ENCODE data around the gene PCBP3.
A peak's percentile ranks its signal among the peaks of the same experiment; 100 is the strongest.
"Not testable (repeated sequence)": the region's sequence is repeated elsewhere in the genome, so short reads cannot be mapped to it uniquely, and the experiment has no call there.

PCBP3 gene

DNA sequence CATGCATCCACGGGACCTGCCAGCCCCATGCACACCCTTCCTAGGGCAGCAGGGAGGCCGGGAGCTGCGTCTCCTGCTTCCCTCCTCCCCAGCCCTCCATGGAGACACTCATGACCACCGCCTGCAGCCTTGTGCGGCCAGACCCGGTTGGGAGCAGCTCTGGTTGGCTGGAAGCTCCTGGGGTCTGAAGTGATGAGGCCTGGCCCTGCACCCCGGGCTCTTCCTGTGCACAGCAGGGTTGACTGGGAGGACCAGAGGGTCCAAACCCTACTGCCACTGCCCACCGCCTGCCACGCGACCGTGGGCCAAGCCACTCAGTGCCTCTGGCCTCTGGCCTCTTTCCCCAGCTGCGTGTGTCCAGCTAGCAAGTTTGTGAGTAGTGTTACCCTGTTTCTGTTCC is 226.9 kb downstream of the PCBP3 start:
- no peak for DNase-seq

DNA sequence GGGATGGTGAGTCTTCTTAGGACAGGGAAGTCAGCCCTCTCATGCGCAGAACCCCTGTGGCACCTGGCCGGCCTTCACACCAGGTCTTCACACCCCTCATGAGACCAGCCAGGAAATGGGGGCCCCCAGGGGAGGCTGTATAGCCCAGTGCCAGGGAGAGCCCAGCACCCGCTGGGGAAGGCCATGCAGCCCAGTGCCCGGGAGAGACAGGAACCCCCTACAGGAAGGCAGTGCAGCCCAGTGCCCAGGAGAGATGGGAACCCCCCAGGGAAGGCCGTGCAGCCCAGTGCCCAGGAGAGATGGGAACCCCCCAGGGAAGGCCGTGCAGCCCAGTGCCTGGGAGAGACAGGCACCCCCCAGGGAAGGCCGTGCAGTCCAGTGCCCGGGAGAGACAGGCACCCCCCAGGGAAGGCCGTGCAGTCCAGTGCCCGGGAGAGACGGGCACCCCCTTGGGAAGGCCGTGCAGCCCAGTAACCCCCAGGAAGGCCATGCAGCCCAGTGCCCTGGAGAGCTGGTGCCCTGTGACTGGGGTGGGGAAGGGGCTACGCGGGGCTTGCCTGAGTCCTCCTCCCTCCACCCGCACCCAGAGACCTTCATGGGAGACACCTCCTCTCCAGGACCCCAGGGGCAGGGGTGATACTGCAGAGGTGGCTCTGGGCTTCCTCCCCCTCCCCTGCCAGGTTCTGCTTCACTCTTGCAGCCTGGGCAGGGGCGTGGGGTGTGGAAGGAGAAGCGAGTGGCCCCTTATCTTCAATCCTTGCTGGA is 227.5 kb downstream of the PCBP3 start:
- DNase-seq = no peak

DNA sequence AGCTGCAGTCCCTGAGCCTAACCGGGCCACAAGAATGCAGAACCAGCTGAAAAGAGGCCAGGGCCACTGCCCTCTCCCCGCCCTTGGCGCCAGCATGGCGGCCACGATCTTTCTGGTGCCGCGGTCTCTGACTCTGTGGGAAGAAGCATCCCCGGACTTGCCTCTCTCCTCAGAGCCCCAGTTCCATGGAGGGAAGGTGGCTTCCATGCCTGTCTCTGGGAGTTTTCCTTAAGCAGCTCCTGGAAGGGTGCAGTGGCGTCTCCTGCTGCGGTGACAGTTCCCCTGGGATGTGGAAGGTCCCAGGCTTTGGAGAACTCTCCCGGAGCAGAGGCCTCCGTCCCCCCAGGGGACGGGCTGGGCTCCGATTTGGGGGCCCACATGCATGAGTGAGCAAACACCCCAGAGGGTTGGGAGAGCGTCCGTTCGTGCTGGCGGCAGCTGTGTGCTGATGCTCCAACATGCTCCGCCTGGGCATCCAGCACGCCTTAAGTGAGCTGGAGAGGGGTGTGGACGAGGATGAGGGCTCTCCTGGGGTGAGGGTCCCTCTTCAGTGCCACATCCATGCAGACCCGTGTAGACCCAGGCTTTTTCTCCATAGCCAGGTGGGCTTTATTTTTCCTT is 228.2 kb downstream of the PCBP3 start:
- no peak for DNase-seq

DNA sequence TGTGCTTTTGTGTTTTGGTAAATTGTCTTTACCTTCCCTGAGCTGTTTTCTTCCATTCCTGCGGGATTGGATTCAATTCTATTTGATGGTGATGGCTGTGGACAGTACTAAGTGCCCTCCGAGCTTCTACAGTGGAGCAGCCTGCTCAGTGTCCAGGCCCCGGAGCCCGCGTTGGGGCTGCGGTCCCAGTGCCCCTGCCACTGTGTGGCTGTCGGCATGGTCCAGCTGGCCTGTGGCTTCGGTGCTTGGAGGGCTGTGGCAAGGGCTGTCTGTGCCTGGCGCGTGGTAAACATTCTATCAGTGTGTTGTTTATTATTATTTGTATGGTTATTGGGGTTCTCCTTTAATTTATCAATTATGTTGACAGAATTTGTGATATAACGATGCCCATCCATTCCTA is 228.9 kb downstream of the PCBP3 start:
- DNase-seq = no peak

DNA sequence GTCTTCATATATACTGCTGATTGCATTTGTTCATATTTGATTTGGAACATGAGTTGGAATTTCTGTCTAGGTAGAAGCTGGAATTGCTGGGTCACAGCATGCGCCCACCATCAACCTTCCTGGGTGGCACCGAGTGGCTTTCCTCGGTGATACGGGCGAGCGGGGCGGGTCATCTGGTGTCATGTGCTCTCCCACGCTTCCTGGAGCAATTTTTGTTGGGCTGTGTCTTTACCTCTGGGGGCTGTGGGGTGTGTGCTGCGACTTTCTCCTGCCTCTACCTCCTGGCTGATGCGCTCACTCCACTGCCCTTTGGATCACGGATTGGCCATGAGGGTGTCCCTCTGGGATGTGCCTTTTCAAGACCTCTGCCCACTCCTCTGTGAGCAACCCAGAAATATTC is 229.4 kb downstream of the PCBP3 start:
- DNase-seq = no peak

DNA sequence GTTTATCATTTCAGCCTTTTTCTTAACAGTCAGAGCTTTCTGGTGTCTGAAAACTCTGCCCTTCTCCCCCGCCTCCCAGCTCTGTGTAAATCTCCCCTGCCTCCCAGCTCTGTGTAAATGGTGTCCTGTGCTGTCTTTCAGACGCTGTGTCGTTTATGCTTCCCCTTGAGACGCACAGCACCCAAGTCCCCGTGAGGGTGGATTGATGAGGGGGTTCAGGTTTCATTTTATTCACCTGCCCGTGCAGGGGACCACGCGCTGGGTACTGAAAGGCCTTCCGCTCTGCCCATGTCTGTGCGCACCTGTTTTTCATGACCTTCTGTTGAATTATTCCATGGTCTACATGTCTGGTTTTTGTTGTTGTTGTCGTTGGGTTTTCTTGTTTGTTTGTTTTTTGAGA is 229.9 kb downstream of the PCBP3 start:
- no peak for DNase-seq

DNA sequence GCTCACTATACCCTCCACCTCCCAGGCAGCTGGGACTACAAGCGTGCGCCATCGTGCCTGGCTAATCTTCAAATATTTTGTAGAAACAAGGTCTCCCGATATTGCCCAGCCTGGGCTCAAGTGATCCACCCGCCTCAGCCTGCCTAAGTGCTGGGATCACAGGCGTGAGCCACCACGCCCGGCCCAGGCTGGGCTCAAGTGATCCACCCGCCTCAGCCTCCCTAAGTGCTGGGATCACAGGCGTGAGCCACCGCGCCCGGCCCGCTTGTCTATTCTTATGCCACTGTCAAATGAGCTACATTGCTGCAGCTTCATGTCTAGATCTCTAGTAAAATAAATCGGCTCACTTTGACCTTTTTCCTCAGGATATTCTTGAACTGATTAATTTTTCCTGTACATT is 230.3 kb downstream of the PCBP3 start:
- DNase-seq = no peak

DNA sequence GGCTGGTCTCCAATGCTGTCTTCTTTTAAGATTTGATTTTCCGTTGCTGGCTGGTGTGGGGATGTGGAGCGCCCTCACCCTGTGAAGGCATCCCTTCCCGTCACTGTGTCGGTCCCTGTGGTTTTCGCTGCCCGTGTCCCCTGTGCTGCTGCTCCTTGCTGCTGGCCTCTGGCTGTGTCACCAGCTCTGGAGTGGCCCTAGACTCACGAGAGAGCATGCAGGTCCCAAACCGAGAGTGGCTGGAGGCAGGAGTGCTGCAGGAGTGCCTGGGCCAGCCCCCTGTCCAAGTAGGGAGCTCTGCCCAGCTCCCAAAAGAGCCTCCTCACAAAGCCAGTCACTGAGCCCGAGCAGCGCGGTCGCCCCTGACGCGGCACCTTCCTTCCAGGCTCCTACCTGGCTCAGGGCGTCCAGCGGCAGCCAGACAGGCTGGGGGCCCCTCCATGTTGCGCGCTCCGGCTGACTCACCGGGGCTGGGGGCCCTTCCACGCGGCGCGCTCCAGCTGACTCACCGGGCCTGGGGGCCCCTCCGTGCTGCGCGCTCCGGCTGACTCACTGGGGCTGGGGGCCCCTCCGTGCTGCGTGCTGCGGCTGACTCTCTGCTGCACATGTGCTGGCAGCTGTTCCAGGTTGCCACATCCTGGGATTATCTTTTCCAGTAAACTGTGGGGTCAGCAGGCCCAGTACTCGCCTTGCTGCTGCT is 231.3 kb downstream of the PCBP3 start:
- peak in 1 of 58 donors; percentile 16 for DNase-seq

DNA sequence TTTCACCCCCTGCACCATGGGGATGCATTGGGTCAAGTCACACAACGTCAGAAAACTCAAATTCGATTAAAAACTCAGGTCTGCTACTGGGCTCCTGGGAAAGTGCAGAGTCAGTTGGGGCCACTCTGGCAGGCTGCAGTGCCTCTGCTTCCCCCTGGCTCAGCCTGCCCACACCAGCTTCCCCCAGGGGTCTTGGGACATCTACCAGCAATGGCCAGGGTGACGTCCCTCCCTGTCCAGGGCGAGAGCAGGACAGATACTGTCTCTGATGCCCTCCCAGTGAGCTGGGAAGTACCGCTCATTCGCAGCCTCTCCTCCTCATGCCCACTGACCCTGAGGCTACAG is 231.9 kb downstream of the PCBP3 start:
- no peak for DNase-seq

DNA sequence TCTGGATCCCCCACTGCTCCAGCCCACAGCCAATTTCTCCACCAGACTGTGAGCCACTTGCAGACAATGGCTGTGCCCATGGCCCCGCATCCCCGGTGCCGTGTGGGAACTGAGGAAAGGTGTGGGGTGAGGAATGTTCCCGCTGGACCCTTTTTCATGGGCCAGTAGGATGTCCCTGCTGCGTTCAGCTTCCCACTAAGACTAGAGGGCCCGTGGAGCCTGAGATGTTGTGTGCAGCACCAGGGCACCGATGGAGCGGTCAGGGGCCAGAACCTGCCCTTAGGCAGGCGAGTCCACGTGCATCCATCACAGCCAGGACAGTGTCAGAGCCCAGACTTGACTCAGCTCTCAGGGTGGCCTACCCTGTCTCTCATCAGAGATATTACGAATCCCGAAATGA is 232.4 kb downstream of the PCBP3 start:
- no peak for DNase-seq

DNA sequence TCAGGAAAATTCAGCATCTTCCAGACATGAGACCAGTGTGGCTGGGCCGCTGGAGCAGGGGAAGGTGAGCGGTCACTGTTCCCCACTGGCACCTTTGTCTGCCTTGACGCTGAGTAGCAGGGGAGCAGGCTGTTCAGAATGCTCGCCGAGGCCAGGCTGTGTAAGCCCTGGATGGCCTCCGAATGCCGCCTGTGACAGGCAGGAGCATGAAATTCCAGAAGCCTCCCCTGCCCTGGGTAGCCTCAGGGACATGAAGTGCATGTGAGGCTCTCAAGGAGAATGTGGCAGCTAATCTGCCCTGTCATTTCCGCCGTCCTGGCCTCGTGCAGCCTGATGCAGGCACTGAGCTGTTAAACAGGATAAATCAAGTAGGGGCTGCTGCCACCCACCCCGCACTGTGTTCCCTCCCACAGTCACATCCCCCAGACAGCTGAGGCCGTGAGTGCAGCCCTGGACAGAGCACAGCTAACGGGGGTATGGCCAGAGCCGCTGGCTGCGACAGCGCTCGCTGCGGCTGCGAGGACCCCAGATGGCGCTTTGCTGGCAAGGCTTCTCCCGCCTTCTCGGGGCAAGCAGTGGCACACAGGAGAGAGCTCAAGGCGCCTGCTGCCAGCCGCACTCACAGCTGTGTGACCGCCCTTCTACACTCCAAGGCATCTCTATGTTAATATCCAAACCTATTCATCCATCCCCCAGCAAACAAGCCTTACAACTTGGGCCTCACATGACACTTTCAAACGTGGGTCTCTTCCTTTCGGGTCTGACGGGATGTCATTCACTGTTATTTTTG is 233.1 kb downstream of the PCBP3 start:
- no peak for DNase-seq

DNA sequence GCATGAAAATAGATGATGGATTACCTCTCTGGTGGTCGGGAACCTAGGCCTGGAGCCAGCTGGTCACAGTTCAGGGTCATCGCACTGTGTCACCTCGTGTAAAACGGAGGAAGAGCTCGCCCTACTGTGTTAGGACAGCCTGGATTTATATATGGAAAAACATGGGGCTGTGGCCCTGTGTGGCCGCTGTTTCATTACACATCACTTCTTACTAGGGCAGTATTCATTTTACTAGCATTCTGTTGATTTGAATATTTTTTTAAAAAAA is 233.6 kb downstream of the PCBP3 start:
- DNase-seq = no peak

DNA sequence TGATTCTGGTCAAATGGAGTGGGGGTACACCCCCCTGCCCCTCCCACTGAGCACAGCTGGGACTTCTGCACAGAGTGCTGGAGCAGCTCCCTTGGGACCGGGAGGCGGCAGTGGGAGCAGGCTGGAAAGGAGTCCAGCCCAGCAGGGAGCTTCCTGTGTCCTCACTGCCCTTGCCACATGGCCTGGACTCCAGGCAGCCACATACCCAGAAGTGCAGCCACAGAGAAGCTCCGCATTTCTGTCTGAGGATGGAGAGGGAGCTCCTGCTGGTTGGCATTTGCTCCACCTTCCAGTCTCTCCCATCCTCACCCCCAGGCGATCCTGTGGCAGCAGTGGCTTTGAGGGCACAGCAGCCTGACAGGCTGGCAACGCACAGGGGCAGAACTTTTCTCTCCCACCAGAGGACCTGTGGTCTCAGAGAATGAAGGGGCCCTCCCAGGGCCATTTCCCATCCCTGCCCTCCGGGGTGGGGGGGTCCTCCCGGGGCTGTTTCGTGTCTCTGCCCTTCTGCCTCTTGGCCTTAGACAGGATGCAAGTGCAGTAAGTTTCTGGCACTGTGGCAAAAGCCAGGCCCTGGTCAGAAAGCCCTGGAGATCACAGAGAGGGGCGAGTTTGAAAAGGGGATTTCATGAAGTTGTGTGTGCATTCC is 234.4 kb downstream of the PCBP3 start:
- DNase-seq = no peak

DNA sequence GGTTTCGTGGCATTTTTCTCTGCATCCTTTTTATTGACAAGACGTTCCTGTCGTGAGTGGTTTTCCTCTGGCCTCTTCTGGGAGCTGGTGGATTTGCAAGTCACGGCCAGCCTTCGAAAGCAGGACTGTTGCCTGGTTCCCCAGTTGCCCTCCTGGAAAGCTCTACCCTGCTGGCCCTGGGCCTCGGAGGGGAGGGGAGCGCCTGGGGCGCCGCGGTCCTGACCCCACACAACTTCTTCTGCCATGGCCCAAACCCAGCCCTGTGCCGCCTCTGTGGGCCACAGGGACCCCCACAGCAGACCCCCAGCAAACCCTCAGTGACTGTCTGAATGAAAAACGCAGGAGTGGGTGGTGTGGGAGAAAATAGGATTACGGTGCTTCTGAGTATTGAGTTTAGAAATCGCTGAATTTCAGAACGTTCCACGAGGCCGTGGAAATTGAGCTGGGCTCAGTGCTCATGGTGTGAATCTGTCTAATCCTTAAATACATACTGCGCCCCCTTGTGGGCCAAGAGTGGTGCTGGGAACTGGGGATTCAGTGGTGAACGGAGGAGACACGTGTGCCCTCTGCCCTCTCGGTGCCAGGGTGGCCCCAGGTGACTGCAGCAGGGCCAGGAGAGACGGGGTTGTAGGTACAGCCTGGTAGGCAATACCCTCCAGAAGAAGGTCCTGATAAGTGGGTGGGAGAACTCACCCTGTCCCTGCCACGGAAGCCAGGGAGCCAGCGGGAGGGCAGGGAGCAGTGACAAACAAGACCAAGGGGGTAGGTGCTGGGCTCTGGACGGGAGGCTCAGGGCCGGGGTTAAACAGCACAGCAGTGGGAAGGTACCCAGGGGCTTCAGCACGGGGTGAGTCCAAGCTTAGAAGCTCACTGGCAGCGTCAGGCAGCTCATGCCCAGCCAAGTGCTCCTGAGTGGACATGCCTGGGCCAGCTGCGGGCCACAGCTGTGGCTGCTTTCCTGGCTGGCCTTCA is 236.9 kb downstream of the PCBP3 start:
- DNase-seq = peak in 31 of 58 donors; percentile 6 to 65 (median 34)

DNA sequence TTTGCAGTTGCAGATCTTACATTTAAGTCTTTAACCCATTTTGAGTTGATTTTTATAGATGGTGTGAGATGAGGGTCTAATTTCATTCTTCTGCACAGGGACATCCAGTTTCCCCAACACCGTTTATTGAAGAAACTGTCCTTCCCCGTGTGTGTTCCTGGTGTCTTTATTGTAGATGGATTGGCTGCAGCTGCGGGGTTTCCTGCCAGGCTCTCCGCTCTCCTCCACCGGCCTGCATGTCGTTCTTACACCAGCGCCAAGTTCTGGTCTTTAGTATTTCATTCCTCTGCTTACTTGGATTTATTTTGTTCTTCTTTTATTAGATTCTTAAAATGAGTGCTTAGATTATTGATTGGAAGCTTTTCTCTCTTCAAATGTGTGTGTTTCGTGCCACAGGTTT is 239.1 kb downstream of the PCBP3 start:
- DNase-seq = peak in 4 of 58 donors; percentile 3 to 21 (median 15)

DNA sequence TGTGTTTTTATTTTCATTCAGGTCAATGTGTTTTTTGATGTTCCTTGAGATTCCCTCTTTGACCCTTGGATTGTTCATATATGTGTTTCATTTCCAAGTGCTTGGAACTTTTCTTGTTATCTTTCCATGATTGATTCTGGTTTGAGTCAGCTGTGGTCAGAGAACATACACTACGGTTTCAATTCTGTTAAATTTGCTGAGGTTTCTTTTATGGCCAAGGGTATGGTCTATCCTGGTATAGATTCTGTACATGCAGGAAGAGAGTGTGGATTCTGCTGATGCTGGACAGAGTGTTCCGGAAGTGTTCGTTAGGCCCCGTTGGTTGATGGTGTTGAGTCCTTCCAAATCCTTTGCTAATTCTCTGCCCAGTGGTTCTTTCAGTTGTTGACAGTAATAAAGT is 239.6 kb downstream of the PCBP3 start:
- DNase-seq = no peak

DNA sequence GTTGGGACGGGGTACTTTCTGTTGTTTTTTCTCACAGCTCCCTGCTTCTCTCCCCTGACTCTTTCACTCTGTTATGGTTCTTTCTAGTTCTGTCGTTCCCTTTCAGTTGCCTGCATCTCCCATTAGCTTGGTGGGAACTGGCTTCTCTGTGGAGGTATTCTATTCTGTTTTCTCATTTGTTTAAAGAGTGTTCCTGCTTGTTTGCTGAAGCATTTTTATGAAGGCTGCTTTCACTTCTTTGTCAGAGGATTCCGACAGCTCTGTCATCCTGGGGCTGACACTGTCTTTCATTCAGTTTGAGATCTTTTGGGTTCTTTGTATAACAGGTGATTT is 242.0 kb downstream of the PCBP3 start:
- DNase-seq = no peak

DNA sequence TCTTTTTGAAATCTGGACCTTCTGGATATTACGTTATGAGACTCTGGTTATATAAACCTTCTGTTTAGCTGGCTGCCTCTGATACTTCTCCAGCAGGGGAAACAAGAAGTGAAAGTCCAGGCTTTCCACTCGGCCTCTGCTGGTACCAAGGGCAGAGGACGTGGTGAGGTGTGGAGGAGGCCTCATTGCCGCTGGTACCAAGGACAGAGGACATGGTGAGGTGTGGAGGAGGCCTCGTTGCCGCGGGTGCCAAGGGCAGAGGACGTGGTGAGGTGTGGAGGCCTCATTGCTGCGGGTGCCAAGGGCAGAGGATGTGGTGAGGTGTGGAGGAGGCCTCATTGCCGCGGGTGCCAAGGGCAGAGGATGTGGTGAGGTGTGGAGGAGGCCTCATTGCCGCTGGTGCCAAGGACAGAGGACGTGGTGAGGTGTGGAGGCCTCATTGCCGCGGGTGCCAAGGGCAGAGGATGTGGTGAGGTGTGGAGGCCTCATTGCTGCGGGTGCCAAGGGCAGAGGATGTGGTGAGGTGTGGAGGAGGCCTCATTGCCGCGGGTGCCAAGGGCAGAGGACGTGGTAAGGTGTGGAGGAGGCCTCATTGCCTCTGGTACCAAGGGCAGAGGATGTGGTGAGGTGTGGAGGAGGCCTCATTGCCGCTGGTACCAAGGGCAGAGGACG is 242.5 kb downstream of the PCBP3 start:
- DNase-seq = not testable (repeated sequence)

DNA sequence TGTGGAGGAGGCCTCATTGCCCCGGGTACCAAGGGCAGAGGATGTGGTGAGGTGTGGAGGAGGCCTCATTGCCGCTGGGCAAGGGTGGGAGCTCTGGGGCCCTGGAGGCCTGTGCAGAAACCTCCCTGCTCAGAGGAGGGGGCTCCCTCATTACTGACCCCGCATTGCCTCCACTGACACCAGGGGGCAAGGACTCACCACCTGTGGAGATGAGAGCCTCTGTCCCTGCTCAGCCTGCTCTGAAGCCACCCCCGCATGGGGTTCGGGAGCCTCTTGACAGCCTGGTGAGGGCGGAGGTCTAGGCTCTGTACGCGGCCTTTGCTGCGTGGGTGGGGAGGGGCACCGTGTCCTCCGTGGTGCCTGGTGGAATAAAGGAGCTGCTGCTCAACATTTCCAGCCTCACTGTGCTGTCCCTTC is 243.1 kb downstream of the PCBP3 start:
- DNase-seq = no peak

DNA sequence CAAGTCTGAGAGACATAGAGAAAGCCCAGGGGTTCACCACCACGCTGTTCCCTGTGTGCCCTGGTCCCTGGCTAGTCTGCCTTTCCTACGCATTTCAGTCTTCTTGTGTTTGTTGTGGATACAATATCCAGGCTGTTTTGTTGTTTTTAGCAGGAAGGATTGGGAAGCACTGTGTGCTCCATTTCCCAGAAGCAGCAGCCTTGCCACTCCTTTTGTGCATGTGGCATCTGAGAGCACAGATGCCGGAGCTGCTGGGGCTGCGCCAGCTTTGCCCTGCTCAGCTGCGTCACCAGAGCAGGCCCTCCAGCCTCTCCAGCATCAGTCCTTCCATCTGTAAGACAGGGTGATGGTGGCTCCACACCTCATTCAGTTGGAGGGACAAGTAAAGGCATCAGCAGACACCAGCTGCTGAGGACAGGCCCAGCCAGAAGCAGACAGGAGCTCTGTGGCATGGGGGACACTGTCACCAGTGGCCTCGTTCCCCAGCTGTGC is 243.6 kb downstream of the PCBP3 start:
- peak in 45 of 58 donors; percentile 11 to 81 (median 49) for DNase-seq

Measured in anterior cingulate cortex (tissue), 58 donors.